SKM-1 (cell line): ENCODE data around the gene CCDC12.
A peak's percentile ranks its signal among the peaks of the same experiment; 100 is the strongest.

Experiments used
- DNase-seq: peaks from one replicate; lab custom pipeline; 2025; ENCODE audit not compliant: unreplicated experiment; lab: John Stamatoyannopoulos, UW

The CCDC12 gene

DNA sequence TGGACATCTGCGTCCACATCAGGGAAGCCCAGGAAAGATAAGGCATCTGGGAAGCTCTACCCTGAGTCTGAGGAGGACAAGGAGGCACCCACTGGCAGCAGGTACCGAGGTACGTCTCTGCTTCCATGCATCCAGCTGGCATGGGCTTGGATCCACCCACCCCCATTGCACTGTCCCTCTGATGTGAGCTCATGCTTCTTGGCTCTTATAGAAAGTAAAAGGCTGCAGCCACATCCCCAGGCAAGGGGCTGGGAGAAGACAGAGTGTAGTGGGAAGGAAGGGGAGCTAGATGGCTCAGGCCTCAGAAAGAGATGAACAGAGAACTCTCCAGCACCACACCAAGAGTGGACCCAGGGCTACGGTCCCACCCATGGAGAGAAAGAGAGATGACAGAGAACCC is 80.8 kb downstream of the CCDC12 start:
- DNase-seq = no peak

DNA sequence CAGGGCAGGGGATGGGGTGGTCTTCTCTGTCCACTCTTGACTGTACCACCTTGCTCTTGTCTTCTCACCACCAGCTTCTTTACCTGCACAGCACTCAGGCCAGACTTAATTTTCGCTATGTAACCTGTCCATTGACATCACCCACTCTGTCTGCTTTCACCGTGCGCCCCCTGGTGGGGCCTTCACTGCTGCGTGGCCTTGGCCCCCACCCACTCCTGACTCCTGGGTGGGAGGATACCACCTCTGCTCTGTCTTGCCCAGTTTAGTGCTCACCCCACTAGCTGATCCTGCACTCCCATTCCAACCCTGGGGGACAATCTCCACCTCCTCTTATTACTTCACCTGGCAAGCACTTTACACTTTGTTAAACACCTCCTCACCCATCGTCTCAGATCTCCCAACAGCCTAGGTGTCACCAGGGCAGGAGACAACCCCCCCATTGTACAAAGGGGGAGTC is 81.3 kb downstream of the CCDC12 start:
- DNase-seq = peak; percentile 35

DNA sequence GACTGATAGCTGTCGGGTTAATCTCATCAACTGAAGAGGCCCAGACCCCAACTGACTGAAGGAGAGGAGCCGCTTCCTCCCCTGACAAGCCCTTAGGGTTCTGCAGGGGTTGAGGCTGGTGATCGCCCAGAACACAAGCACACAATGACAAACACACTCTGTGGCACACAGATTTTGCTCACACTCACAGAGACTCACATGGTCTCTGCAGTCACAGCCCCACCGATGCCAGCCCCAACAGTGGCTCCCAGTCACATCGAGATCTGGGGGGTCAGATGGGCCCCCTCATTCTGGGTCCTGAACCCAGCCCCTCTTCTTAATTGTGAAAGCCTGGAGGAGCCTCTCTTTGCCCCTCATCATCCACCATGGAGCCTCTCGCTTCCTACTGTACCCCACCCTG is 82.3 kb downstream of the CCDC12 start:
- no peak for DNase-seq

DNA sequence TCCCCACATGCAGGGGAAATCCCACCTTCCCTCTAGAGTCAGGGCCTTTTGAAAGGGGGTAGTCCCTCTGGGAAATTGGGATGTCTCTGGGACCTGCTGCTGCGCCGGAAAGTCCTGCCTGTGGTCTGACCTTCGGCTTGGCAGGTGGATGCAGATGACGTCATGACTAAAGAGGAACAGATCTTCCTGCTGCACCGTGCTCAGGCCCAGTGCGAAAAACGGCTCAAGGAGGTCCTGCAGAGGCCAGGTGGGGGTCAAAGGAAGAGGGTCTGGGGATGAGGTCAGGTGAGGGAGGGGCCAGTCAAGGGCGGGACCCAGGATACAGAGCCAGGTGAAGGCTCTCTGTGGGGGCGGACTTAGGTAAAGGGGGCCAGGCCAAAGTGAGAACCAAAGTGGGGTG is 82.8 kb downstream of the CCDC12 start:
- DNase-seq = no peak

DNA sequence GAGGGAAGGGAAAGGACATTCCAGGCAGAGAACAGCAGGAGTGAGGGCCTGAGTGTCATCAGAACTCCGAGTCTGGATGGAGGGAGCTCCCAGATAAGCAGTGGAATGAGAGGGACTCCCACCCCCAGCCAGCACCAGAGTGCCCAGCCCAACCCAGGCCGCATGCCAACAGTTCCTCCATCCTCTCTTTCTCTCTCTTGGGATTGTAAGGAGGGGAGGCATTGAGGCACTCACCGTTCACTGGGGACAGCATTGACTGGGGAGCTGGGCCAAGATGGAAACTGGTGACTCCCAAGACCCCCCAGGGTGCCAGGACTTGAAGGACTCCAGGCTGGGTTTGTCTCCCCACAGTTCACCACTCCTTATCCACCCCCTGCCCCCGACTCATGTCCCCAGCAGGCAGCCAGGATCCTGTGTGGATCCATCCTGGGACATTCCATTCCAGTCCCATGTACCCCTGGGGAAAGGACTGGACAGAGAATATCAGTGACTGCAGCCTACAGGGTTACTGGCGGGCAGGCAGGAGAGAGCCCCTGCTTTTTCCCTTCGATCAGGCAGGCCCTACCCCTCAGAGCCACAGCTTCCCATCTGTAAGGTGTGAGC is 83.3 kb downstream of the CCDC12 start:
- no peak for DNase-seq

DNA sequence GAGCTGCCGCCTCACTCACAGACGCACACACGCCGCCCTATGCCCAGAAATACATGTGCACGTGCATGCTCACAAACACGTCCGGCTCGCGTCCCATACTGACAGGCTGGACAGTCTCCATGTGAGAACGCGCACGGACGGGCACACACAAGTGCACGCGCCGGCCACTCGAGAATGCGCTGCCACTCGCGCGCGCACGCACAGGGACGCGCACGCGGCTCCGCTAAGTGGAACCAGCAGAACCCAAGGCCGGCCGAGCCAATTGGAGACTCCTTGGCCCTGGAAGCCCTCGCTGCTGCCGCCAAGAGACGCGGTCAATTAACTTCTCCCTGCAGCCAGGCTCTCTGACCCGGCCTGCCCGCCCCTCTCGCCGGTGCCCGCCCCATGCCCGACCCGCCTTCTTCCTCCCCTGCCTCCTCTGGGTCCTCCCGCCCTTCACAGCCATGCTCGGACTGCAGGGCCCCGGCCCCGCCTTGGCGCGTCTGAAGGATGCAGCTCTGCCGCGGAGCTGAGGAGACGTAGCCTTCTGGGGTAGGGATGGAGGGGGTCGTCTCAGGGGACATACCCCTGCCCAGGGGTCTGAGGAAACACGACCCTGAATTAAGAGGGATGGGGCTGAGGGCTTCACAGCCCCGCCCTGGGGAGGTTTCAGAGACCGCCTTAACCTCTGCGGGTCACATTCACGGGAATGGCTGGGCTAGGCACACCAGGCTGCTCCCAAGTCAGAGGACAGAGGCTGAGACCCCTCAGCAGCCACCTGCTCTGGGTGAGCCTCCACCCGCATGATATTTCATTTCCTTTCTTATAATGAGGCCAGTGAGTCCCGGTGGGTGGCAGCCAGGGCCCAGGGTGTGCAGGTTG is 84.0 kb downstream of the CCDC12 start:
- DNase-seq = no peak

DNA sequence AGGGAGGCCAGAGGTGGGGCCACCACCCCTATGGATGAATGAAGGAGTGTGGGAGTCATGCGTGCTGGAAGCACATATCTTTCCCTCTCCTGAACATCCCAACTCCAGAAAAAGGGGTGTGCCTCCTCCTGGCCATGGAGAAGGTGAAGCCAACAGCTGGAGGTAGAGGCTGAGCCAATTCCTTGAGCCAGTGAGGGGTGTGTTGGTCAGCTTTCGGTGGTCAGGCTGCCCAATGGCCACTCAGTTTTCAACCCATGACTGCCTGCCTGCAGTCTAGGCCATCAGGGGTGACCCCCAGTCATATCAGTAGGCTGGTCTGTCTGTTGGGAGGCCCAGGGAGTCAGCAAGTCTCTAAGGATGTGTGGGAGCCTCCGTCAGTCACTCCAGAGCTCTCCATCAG is 85.4 kb downstream of the CCDC12 start:
- DNase-seq = no peak

DNA sequence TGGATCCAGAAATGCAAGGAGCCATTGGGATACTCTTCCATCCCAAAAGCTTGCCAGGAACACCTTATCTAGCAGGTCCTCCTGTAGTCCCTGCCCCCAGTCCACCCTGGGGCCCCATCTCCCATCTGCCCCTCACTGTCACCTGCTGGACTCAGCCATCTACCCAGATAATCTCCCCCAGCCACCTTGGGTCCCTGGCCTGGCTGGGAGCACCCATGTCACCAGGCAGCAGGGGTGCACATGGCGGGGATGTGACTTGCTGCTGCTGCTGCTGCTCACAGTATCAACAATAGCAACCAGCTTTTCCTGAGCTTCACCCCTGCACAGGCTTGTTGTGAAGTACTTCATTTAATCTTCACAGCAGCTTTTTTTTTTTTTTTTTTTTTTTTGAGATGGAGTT is 86.4 kb downstream of the CCDC12 start:
- no peak for DNase-seq

DNA sequence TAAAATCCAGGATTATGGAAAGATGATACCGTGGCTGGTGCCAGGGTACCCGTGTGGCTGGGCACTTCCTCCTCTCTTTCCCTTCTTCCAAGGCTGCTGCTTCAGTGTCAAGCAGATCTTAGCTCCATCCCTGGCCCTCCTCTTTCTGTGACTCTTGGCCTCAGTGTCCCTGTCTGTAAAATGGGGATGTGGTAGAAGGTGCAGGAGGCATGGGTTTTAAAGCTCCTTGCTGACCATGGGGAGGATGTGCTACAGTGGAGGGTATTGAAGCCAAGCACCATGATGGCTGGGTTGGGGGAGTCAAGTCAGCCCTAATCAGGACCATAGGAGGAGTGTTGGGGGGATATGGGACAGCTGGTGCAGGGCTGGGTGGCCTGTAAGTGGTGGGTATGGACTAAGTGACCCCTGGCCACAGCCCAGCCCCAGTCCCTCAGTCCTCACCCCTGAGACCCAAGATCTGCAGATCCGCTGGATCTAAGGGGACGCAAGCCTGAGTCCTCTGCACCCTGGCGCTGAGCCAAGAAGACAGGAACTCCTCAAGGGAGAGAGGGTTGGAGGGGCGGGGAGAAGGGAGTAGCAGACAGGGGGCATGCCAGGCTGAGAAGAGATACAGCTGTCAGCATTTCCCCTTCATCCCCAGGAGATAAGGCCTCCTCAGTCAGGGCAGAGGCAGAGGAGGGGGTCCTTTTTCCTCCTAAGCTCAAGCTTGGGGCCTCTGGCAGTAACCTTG is 87.0 kb downstream of the CCDC12 start:
- DNase-seq = no peak

DNA sequence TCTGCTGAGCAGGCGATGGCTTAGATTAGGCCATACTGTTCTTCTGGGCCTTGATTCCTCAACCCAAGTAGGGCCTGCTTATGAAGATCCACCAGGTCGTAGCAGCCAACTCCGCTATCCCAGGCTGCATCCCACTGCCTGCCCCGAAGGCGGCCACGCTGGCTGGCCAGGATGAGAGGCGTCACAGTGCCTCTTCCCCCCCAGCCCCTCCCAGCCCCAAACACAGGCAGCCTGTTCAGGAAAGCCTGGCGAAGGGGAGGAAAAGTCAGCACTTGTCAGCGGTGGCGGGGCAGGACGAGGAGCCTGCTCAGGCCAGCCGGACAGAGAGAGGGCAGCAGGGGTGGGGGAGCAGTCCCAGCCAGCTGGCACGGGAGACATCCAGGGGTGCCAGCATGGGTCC is 87.8 kb downstream of the CCDC12 start:
- no peak for DNase-seq

DNA sequence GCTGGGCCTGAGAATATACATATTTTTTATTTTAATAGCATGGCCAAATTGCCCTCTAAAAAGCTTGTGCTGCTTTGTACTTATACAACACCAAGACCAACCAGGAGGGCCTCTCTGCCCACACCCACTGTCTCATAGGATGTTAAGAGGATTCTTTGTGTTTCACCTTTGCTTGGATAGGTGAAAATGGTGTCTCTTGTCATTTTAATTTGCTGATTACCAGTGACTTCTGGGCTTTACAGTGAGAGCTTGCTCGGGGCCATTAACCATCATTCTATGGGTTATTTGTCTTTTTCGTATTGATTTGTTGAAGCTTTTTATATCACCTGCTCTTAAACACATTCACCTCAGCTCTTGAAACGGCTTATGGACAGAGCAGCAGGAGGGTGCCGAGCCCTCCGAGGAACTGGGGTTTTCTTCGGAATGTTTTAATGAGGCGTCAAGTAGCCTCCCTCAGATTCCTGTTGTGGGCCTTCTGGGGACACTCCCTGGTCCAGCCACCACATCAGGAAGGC is 88.5 kb downstream of the CCDC12 start:
- DNase-seq = no peak

DNA sequence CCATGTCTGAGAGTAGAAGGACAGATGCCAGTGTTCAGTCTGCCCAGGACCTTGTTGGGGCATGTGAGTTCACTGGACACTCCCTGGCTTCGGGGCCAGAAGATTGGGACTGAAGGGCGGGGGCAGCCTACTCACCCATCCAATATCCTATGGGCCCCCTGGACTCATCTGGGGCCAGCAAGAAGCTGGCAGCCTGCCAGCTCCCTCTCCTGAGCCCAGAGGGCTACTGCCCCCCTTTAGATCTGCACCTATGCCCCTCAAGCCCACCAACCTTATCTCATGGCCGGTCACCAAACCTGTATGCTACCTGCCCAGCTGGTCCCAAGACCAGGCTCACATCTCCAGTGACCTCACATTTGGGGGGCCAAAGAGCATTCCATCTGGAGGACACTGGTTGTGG is 90.9 kb downstream of the CCDC12 start:
- DNase-seq = no peak

DNA sequence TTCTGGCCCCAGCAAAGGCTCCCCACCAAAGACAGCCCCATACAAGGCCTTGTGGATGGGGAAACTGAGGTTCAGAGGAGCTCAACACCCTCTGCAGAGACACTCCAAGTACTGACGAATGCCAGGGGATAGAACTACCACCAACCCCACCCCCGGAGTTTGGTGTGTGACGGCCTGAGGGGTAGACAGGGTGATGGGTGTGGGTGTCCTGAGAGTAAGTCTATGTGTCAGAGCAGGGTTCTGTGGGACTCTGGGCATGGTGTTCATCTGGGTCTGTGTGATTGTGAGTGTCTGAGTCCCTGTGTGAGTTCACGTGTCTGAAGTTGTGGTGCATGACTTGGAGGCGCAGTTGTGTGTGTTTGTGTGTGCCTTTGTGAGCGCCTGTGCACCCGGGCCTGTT is 91.6 kb downstream of the CCDC12 start:
- DNase-seq = no peak

DNA sequence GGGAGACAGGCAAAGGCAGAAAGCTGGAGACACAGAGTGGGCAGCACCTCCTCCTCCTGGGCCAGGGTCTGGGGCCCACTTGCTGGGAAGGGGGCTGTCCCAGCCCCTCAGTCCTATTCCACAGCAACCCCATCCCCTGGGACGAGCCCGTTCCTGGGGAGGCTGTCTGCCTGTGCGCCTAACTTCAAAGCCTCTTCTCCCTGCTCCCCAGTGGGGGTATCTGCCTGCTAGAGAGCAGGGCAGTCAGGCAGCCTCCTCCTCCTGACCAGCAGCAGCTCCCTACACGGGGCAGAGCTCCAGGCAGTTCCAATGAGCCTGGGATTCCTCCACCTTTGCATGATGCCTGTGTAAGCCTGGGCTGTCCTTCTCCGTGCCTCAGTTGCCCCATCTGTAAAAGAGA is 92.1 kb downstream of the CCDC12 start:
- no peak for DNase-seq

DNA sequence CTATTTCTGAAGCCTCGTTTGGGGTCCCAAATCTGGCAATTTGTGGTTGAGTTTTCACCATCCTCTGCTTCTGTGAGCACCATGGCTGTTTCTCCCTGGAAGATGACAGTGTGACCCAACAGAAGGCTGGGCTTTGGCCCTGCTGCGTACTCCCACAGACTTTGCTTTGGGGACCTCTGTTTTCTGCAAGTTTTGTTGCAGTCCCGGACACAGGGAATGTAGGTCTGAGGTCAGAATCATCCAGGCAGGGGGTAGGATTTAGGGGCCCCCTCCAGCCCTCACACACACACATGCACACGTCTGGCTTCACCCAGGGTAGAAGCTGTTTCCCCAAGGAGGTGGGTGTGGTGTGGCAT is 92.7 kb downstream of the CCDC12 start:
- DNase-seq = no peak

DNA sequence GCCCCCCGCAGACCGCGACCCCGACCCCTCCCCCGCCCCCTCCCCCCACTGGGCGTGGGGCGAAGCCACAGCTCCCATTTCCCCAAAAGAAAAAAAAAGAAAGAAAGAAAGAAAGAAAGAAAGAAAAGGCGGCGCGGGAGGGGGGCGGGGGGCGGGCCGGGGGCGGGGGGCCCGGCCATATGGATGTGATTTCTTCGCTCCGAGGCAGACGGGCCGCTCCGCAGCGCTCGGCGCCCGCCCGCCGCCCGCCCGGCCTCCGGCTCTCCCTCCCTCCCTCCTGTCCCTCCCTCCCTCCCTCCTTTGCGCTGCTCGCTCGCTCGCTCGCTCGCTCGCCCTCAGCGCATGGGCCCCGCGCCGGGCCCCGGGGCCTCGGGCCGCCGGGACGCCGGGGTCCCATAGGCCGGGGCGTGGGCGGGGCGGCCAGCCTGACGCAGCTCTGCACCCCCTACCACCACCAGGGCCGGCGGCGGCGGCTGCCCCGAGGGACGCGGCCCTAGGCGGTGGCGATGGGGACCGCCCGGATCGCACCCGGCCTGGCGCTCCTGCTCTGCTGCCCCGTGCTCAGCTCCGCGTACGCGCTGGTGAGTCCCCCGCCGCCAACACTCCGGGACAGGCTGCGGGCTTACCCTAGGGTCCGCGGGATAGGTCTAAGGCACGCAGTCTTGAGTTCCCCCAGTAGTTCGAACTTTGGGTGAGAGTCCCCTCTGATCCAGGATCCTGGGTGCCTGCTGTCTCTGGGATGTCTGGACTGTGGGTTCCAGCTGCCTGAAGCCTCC is 93.3 kb downstream of the CCDC12 start:
- DNase-seq = no peak

DNA sequence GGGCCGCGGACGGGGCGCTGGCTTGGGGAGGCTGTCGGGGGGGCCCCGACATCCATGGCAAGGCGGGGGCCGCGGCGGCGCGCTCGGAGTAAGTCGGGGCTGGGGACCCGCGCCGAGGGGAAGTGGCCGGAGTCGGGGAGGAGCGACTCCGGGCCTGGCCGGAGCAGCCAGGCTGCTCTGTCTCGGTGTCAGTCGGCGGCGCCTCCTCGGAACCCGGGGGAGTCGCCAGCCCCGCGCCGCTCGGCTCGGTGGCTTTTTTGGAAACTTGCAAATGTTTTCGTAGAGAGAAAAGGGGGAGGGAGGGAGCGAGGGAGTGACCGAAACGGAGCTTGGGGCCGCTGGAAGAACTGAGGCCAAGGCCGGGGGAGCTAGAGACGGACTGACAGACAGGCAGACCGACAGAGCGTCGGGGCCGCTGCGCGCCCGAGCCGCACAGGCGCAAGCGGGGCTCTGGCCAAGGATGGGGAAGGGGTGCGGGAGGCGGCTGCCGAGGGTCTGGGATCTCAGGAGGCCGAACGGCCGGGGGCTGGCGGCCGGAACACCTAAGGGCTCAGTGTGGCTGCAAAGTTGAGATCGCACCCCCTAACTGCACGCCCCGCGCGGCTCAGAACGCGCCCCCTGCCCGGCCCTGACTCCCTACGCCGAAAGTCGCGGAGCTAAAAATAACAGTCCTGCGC is 94.0 kb downstream of the CCDC12 start:
- no peak for DNase-seq

DNA sequence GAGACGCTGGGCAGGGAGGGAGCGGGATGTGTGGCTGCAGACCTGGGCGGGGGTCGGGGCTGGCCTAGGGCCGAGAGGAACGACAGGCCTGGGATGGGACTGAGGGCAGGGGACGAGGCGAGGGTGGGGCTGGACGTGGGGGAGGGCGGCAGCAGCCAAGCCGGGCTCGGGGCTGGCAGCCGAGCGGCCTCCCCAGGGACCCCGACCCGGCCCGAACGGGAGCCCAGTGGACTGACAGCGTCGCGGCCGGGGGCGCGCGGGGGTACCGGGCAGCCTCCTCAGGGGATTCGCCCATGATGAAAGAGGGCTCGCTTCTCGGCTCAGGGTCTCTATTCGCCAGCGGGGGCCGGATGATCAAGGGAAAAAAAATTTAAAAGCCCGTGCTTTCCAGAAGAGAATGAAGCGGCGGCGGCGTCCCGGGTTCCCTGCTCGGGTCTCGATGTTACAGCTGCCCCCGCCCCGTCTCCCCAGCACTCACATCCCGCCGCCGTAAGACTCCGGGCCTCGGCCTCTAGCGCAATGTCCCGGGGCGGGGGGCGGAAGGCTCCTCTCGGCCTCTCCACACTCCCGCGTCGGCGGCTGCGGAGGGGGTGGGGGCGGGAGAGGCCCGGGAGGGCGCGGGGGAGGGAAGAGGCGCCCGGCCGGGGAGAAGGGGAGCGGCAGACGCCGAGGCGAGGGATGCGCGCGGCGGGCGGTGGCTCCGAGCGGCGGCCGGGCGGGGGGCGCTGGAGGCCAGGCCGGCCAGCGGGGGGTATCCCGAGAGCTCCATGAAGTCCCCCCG is 94.8 kb downstream of the CCDC12 start:
- no peak for DNase-seq

DNA sequence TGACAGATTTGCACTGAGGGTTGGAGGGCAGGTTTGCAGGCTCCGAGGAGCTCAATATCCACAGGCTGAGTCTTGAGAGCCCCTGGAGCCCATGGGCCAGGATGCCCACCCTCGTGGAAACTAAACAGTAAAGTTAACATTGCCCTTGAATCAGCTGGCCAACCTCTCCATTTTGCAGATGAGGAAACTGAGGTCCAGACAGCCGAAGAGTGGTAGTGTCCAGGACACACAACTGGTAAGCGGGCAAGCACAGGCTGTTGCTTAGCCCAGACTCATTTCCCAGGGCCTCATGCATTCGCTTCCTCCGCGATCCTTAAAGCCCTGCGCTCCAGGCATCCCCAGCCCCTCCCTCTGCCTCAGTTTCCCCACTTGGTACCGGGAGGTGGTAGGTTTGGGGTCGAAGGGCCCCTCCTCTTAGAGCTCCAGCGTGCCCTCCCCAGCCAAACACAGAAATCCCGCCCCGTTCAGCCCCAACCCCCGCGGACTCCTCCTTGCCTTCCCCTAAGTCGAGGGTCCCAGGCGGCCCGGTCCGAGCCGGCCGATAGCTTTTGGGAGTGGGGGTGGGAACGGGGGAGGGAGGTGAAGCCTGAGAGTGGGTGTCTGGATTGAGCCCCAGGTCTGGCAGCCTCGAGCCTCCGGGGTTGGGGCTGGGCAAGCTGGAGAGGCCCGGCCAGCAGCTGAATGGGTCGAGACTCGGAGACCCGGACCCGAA is 95.5 kb downstream of the CCDC12 start:
- no peak for DNase-seq
